Measurements from ENCODE around the gene ABCC6.

GRCh38 chr16:16185095-16185494 lies 38.2 kb downstream of the ABCC6 start:
- TF ChIP-seq CTCF (IDR thresholded peaks at IDR 0.05; ENCODE audit: insufficient read depth, low read length, poor library complexity, severe bottlenecking) (no peak), EZH2phosphoT487 (conservative IDR thresholded peaks at IDR 0.05; ENCODE audit: low read length) (no peak)
